Pons (tissue), 1 donor: Measurements from ENCODE around the gene PTPRM.
"Not testable (repeated sequence)": the region's sequence is repeated elsewhere in the genome, so short reads cannot be mapped to it uniquely, and the experiment has no call there.

Source experiments
- DNase-seq: peaks from one replicate; pipeline ENCODE4 v3.0.0-alpha.2; 2016; ENCODE audit warnings: low spot score

PTPRM gene

GRCh38 chr18:8433323-8433722, 866.2 kb downstream of the PTPRM start:
- no peak for DNase-seq

- no peak for DNase-seq
Measured at GRCh38 chr18:8433771-8434170, 866.7 kb downstream of the PTPRM start.

GRCh38 chr18:8435376-8435775, 868.3 kb downstream of the PTPRM start:
- DNase-seq: no peak

- no peak for DNase-seq
Measured at GRCh38 chr18:8439055-8439454, 871.9 kb downstream of the PTPRM start.

- no peak for DNase-seq
Measured at GRCh38 chr18:8443505-8443904, 876.4 kb downstream of the PTPRM start.

GRCh38 chr18:8446936-8447335, 879.8 kb downstream of the PTPRM start:
- not testable (repeated sequence) for DNase-seq

- DNase-seq: no peak
Measured at GRCh38 chr18:8448130-8448529, 881.0 kb downstream of the PTPRM start.

GRCh38 chr18:8450013-8450412, 882.9 kb downstream of the PTPRM start:
- DNase-seq: no peak

GRCh38 chr18:8450898-8451665, 884.0 kb downstream of the PTPRM start:
- no peak for DNase-seq

GRCh38 chr18:8453528-8453927, 886.4 kb downstream of the PTPRM start:
- DNase-seq: no peak

GRCh38 chr18:8454136-8454535, 887.0 kb downstream of the PTPRM start:
- no peak for DNase-seq

- no peak for DNase-seq
Measured at GRCh38 chr18:8455661-8456614, 888.8 kb downstream of the PTPRM start.
